ENCODE measurements around the gene TPSG1. TPM values are rescaled to one million over a fixed set of nuclear protein-coding genes. Genes with fewer than 3 reads are reported as not detected.

Gene TPSG1
- total and polyA plus RNA-seq, 2 of the 13 experiments (the other 11 are each of a cell fraction or from before 2014, with no cell fraction given), result not detected

DNA sequence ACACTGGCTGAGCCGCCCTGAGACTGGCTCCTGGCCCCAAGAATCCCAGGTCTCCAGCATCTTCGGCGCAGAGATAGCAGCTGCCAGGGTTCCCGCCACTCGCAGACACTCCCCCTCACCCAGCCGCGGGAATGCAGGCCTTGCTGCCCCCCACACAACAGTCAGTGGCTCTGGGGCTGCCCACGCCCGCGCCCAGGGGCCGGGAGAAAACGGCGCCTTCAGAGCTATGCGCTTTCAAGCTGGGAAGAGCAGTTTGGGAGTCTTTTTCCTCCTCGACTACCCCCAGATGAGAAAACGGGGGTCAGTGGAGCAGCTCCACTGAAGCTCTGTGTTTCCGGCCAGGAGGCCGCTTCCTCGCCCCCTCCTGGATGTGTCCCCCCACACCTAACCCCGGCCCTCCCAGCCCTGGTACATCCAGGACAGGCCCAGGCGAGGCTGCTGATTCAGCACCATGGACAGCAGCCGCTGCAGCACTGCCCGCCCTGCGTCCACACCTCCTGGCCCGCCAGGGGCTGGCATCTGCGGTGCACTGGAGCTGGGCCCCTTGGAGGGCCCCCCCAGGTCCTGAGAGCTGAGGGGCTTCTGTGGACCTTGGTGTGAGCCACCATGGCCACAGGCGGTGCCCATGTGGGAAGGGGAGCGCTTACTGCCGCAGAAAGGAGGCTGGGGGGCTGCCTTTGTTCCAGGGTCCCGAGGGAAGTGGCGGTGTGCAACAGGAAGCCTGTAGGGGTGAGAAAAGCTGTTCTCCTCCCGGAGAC lies 36.5 kb downstream of the TPSG1 start (continued):
- TF ChIP-seq ZNF747 (CRISPR knock-in tag; IDR thresholded peaks at IDR 0.05; ENCODE audit: borderline replicate concordance) (no peak), ZNF629 (CRISPR knock-in tag; conservative IDR thresholded peaks at IDR 0.05) (0 out of 2 replicates have a peak, but pooled peaks have one; percentile 11), SMAD3 (CRISPR knock-in tag; IDR thresholded peaks at IDR 0.05) (peak; percentile 90), REL (CRISPR knock-in tag; conservative IDR thresholded peaks at IDR 0.05) (0 out of 2 replicates have a peak, but pooled peaks have one; percentile 70), CHD2 (IDR thresholded peaks at IDR 0.05; ENCODE audit: low read depth, low read length) (no peak), ZNF274 (CRISPR knock-in tag; IDR thresholded peaks at IDR 0.05) (no peak; the same call in 1 of the 2 replicates), ZNF18 (CRISPR knock-in tag; IDR thresholded peaks at IDR 0.05; ENCODE audit: insufficient replicate concordance) (no peak), SAP130 (CRISPR knock-in tag; IDR thresholded peaks at IDR 0.05; ENCODE audit: low read depth) (peak; percentile 40; the same call in 1 of the 2 replicates), ZNF564 (CRISPR knock-in tag; IDR thresholded peaks at IDR 0.05) (peak; percentile 81; the same call in 1 of the 2 replicates), E2F1 (CRISPR knock-in tag; IDR thresholded peaks at IDR 0.05) (peak; percentile 57; the same call in 1 of the 2 replicates), ZNF777 (CRISPR knock-in tag; IDR thresholded peaks at IDR 0.05) (peak; percentile 62), ZNF101 (CRISPR knock-in tag; IDR thresholded peaks at IDR 0.05; ENCODE audit: borderline replicate concordance, low read depth) (0 out of 2 replicates have a peak, but pooled peaks have one; percentile 35), ZNF431 (CRISPR knock-in tag; IDR thresholded peaks at IDR 0.05; ENCODE audit: borderline replicate concordance, low read depth) (0 out of 2 replicates have a peak, but pooled peaks have one; percentile 67), ZBTB43 (CRISPR knock-in tag; conservative IDR thresholded peaks at IDR 0.05) (peak; percentile 78), ZNF280D (CRISPR knock-in tag; IDR thresholded peaks at IDR 0.05) (0 out of 2 replicates have a peak, but pooled peaks have one; percentile 45), ZBTB7B (CRISPR knock-in tag; IDR thresholded peaks at IDR 0.05) (no peak)
- TF ChIP-seq, protein P1, sequence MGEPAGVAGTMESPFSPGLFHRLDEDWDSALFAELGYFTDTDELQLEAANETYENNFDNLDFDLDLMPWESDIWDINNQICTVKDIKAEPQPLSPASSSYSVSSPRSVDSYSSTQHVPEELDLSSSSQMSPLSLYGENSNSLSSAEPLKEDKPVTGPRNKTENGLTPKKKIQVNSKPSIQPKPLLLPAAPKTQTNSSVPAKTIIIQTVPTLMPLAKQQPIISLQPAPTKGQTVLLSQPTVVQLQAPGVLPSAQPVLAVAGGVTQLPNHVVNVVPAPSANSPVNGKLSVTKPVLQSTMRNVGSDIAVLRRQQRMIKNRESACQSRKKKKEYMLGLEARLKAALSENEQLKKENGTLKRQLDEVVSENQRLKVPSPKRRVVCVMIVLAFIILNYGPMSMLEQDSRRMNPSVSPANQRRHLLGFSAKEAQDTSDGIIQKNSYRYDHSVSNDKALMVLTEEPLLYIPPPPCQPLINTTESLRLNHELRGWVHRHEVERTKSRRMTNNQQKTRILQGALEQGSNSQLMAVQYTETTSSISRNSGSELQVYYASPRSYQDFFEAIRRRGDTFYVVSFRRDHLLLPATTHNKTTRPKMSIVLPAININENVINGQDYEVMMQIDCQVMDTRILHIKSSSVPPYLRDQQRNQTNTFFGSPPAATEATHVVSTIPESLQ (CRISPR knock-in tag; conservative IDR thresholded peaks at IDR 0.05), result 0 out of 2 replicates have a peak, but pooled peaks have one; percentile 65

All from HepG2 (cell line).